ENCODE data around the gene ADAMTS8. TPM values are rescaled to one million over a fixed set of nuclear protein-coding genes. Genes with fewer than 3 reads are reported as not detected.

Gene ADAMTS8
- total RNA-seq, 1 donor from 2014 or later: 39.1 TPM

- ATAC-seq (no peak), DNase-seq (no peak)
- H3K4me1 ChIP-seq: peaks cover 35% of the 10 kb centered on the region
- no peaks in the 10 kb centered on the region for H3K27me3 ChIP-seq
- H3K9me3 ChIP-seq: no peaks in the 10 kb centered on the region
- intact Hi-C loops (cut with DNase I): no loop called here
- peaks cover 16% of the 10 kb centered on the region for H3K36me3 ChIP-seq
- no peak overlapping the region for H3K27ac ChIP-seq
- TF ChIP-seq CTCF (IDR thresholded peaks at IDR 0.05): no peak
- H3K4me3 ChIP-seq: no peak overlapping the region
These were observed 47.1 kb upstream of the ADAMTS8 start for GRCh38 chr11:130475426-130476053.

- no peaks in the 10 kb centered on the region for H3K27me3 ChIP-seq
- no peaks in the 10 kb centered on the region for H3K9me3 ChIP-seq
- no peak for DNase-seq
- H3K4me1 ChIP-seq: peaks cover 31% of the 10 kb centered on the region
- intact Hi-C loops (cut with DNase I): no loop called here
- no peak overlapping the region for H3K4me3 ChIP-seq
- H3K27ac ChIP-seq: no peak overlapping the region
- H3K36me3 ChIP-seq: peaks cover 19% of the 10 kb centered on the region
- ATAC-seq: no peak
- TF ChIP-seq CTCF (IDR thresholded peaks at IDR 0.05): no peak
These were observed 46.4 kb upstream of the ADAMTS8 start for GRCh38 chr11:130474637-130475400.

- DNase-seq: no peak
- Histone ChIP-seq H3K4me3 (no peak overlapping the region), H3K27me3 (no peaks in the 10 kb centered on the region), H3K27ac (no peak overlapping the region), H3K36me3 (peaks cover 19% of the 10 kb centered on the region), H3K4me1 (peaks cover 22% of the 10 kb centered on the region), H3K9me3 (no peaks in the 10 kb centered on the region)
- intact Hi-C loops (cut with DNase I): no loop called here
- no peak for ATAC-seq
- TF ChIP-seq CTCF (IDR thresholded peaks at IDR 0.05): no peak
These were observed 45.5 kb upstream of the ADAMTS8 start for GRCh38 chr11:130473795-130474377.

GRCh38 chr11:130473056-130473794 lies 44.8 kb upstream of the ADAMTS8 start:
- TF ChIP-seq CTCF (IDR thresholded peaks at IDR 0.05): no peak
- Histone ChIP-seq H3K9me3 (no peaks in the 10 kb centered on the region), H3K4me1 (peaks cover 16% of the 10 kb centered on the region), H3K36me3 (peaks cover 19% of the 10 kb centered on the region), H3K4me3 (no peak overlapping the region), H3K27me3 (no peaks in the 10 kb centered on the region), H3K27ac (no peak overlapping the region)
- intact Hi-C loops (cut with DNase I): no loop called here
- DNase-seq (no peak), ATAC-seq (no peak)

GRCh38 chr11:130472434-130472961 lies 44.1 kb upstream of the ADAMTS8 start:
- H3K27me3 ChIP-seq: no peaks in the 10 kb centered on the region
- ATAC-seq (no peak), DNase-seq (no peak)
- H3K4me3 ChIP-seq: no peak overlapping the region
- TF ChIP-seq CTCF (IDR thresholded peaks at IDR 0.05): no peak
- H3K27ac ChIP-seq: no peak overlapping the region
- H3K9me3 ChIP-seq: no peaks in the 10 kb centered on the region
- H3K4me1 ChIP-seq: peaks cover 8% of the 10 kb centered on the region
- intact Hi-C loops (cut with DNase I): no loop called here
- H3K36me3 ChIP-seq: peaks cover 19% of the 10 kb centered on the region
